HTERT RPE-1 (cell line): ENCODE measurements around the gene CDC14A.

Source experiments
- in situ Hi-C: fragments of 300-500 bp; cut with MboI; formaldehyde crosslinking; loops from 4 replicates; pipeline ENCODE4 v1.14.3; 2020; ENCODE audit warnings: low sequenced_read_pairs

CDC14A gene

GRCh38 chr1:100441146-100441545, 88.8 kb downstream of the CDC14A start:
- in situ Hi-C loops: no loop called here

DNA sequence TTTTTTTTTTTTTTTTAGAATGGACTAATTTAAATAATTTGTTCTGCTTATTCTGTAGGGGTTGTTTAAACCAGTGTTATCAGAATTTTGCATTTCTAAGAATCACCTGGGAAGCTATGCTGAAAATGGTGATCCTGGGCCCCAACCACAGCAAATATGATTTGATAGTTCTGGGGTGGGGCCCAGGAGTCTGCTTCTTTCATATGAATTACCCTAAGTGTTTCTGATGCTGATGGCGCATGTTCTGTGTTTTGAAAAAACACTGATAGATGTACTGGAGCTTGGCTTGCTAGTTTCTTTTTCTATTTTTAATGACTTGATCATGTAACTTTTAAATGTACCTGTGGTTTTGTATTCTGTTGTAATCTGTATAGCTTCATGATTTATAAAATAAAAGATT, 89.3 kb downstream of the CDC14A start:
- in situ Hi-C loops: no loop called here

DNA sequence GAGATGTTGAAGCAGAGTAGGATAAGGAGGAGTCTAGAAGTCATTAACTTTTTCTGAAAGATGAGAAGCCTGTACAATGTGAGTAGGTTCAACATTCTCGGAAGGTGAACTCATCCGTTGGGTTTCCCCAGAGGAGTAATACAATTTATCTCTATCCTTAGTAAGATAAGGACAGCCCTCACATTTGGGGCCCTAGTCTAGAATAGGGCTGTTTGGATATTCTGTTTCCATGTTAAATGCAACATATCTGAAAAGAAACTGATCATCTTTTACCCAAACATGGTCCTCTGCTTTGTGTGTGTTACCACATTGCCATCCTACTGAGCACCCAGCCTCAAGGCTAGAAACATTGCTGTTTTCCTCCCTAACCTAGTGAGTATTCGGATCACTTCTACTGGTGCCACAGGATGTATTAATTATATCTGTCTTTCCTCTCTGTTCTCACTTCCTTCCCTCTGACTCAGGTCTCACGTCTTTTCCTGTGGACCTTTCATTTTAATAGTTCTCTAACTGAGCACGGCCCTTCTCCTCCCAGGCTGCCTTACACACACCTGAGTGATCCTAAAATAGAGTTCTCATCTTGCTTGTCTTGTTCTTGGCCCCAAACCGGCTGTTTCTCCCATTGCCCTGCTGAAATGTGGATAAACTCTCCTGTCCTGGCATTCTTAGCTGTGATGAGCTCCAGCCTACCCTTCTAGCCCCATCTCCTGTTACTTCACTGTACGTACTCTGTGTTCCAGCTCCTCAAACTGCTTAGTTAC, 91.7 kb downstream of the CDC14A start:
- in situ Hi-C loops: no loop called here

GRCh38 chr1:100445565-100445964, 93.3 kb downstream of the CDC14A start:
- in situ Hi-C loops: no loop called here

DNA sequence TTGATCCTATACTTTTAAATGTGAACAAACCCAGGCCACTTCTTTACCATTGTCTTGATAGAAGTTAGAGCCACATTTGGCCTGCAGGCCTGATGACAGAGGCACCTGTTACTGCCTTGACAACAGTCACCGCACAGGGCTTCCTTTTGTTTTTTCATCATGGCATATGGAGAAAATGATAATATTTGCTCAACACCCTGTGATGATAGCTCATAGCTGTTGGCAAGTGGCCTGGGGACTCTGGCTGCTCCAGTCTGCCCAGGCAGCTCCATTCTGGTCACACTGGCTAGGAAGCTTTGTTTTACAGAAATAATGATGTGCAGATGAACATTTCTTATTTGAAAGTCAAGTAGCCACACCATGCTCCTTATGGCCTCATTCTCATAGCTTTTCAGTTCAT, 96.1 kb downstream of the CDC14A start:
- in situ Hi-C loops: no loop called here

GRCh38 chr1:100449477-100449876, 97.2 kb downstream of the CDC14A start:
- in situ Hi-C loops: no loop called here

- in situ Hi-C loops: loop anchor here (25.0 kb wide), 1 partner anchor 410 kb away; no protein-coding TSS in a partner anchor
Observed at GRCh38 chr1:100452641-100453040, 100.3 kb downstream of the CDC14A start.

DNA sequence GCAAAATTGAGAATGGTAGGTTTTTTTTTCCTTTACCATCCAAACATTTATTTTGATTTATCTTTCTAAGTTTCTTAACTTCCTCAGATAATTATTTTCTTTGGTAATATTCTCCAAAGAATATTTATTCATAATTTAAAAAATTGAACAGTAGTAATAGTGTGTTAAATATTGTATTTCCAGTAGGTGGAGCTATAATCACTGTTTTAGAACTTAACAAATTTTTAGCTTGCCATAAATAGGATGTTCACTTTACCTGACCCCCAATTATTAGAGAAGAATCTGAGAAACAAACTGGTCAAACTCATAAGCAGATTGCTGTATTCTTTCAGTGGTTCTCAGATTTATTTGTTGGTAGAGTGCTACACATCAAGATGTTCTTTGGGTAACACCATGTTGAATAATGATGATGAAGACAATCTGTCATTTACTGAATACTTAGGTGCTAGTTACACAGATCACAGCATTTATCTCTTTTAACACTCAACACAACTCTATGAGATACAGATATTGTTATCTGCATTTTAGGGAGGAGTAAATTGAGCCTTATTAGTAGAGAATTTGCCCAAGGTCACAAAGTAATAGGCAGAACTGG, 103.3 kb downstream of the CDC14A start:
- in situ Hi-C loops: loop anchor here (25.0 kb wide), 1 partner anchor 407 kb away; no protein-coding TSS in a partner anchor

DNA sequence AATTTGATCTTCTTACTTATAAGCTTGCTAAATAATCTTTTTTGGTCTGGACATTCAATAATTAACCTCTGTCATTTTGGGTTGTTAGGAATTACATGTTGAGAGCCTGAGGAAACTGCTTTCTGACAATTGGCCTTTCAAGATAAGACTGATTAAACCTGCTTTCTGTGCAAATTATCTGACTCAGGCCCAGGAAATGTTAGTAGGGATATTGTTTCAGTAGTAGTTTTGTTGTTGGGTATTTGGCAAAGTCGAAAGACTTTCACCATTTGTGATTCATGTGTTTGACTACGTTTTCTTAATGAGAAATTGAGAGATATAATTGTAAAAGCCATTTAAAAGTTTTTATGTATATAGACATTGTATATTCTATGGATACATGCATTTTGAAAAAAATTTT, 104.6 kb downstream of the CDC14A start:
- in situ Hi-C loops: loop anchor here (25.0 kb wide), 1 partner anchor 405 kb away; no protein-coding TSS in a partner anchor

DNA sequence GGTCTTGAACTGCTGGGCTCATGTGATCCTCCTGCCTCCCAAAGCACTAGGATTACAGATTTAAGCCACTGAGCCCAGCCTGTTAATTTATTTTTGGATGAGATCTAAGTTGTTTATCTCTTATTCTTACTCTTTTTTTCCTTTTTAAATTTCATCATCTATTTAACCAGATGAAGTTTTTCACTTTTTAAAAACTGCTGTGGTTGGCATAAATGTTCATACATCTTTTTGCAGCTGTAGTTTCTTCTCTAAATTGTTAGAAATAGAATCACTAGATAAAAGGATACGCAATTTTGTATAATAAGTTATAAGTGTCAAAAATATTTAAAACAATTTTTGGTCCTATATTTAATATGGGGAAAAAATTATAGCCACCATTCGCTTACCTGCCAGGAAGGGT, 105.4 kb downstream of the CDC14A start:
- in situ Hi-C loops: loop anchor here (25.0 kb wide), 1 partner anchor 405 kb away; no protein-coding TSS in a partner anchor

GRCh38 chr1:100458661-100459357, 106.5 kb downstream of the CDC14A start:
- in situ Hi-C loops: loop anchor here (25.0 kb wide), 1 partner anchor 403 kb away; no protein-coding TSS in a partner anchor

GRCh38 chr1:100459358-100460114, 107.2 kb downstream of the CDC14A start:
- in situ Hi-C loops: loop anchor here (25.0 kb wide), 1 partner anchor 403 kb away; no protein-coding TSS in a partner anchor

DNA sequence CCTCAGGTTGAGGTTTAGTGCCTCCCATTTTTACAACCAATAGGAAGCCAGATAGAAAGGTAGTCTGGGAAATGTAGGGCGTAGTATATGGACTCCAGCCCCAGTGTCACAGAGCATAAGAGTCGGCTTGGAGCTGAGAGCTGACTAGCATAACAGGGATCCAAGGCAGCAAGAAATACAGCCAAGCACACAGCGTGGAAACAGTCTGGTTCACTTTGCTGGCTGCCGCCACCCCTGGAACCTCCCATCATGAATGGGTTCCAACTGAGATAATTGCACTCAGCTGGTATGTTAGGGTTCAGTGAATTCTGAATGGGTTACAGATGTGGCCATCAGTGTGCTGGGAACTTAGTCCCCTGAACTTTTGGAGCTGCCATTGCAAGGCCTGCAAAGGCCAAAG, 108.9 kb downstream of the CDC14A start:
- in situ Hi-C loops: loop anchor here (25.0 kb wide), 1 partner anchor 401 kb away; no protein-coding TSS in a partner anchor

DNA sequence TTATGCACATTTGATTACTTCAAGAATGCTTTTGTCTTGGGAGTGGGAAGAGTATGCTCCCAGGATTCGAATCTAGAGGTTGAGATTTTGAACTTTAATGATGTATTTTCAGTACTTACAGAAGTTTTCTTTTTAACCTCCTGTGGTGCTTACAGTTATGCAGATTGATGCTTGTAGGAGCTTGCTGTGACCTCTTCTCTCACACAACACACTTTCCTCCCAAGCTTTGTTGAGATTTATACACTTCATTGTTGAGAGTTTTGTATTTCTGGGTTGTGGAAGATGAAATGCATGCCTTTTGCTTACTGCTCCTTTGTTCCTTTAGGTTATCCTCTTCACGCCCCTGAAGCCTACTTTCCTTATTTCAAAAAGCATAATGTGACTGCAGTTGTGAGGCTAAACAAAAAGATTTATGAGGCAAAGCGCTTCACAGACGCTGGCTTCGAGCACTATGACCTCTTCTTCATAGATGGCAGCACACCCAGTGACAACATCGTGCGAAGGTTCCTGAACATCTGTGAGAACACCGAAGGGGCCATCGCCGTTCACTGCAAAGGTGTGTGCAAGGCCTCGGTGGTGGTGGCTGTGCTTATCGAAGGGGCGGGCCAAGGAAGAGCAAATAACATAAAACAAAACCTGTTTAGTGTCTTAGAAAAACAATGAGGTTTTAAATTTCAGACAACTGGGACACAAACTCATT, 110.2 kb downstream of the CDC14A start:
- in situ Hi-C loops: loop anchor here (25.0 kb wide), 1 partner anchor 400 kb away; no protein-coding TSS in a partner anchor

GRCh38 chr1:100463791-100464424, 111.6 kb downstream of the CDC14A start:
- in situ Hi-C loops: loop anchor here (25.0 kb wide), 1 partner anchor 398 kb away; no protein-coding TSS in a partner anchor

DNA sequence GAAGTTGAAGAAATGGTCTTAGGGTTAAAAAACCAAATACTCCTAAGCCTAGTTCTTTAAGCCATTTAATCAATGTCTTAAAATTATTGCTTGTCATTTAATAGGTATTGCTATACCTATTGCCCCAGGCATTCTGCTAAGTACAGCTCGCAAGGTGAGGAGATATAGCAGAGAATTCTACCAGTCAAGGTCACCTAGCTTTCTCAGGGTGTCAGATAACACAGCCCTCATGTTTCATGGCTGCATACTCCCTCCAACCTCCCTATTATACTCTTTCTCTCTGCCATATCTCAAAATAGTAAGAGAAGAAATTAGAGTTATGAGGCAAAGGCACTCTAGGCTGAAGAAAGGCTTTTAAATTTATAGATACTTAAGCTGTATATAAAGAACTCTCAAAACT, 117.3 kb downstream of the CDC14A start:
- in situ Hi-C loops: loop anchor here (25.0 kb wide), 1 partner anchor 393 kb away; no protein-coding TSS in a partner anchor

DNA sequence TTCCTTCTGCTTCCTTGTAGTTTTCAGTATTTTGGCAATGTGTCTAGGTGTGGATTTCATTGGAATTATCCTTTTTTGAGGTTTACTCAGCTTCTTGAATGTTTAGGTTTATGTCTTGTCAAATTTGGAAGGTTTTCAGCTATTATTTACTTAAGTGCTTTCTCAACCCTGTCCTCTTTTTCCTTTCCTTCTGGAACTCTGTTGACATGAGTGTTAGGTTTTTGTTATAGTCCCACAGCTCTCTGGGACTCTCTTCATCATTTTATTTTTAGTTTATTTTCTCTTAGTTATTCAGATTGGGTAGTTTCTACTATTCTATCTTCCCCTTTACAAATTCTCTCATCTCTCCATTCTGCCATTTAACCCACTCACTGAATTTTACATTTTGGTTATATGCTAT, 122.5 kb downstream of the CDC14A start:
- in situ Hi-C loops: loop anchor here (25.0 kb wide), 1 partner anchor 387 kb away; no protein-coding TSS in a partner anchor

GRCh38 chr1:100476735-100477290, 124.5 kb downstream of the CDC14A start:
- in situ Hi-C loops: no loop called here

- in situ Hi-C loops: no loop called here
Observed at GRCh38 chr1:100478816-100479215, 126.5 kb downstream of the CDC14A start.
